ENCODE data around the gene WAS.
A peak's percentile ranks its signal among the peaks of the same experiment; 100 is the strongest.
"Not testable (repeated sequence)": the region's sequence is repeated elsewhere in the genome, so short reads cannot be mapped to it uniquely, and the experiment has no call there.

The WAS gene

GRCh38 chrX:48685416-48685815 is 1.8 kb downstream of the WAS start:
- no peak for DNase-seq (ENCODE audit: low spot score)

- no peak for DNase-seq (ENCODE audit: low spot score)
Measured at GRCh38 chrX:48688531-48689150, 5.0 kb downstream of the WAS start.

GRCh38 chrX:48689208-48689920 is 5.8 kb downstream of the WAS start:
- DNase-seq (ENCODE audit: low spot score), result no peak

GRCh38 chrX:48691746-48692145 is 8.1 kb downstream of the WAS start:
- not testable (repeated sequence) for DNase-seq (ENCODE audit: low spot score)

GRCh38 chrX:48694776-48695533 is 11.4 kb downstream of the WAS start:
- DNase-seq (ENCODE audit: low spot score), result no peak

- DNase-seq (ENCODE audit: low spot score), result no peak
Measured at GRCh38 chrX:48695534-48695896, 11.9 kb downstream of the WAS start.

- DNase-seq (ENCODE audit: low spot score), result no peak
Measured at GRCh38 chrX:48695925-48696300, 12.3 kb downstream of the WAS start.

- peak; percentile 88 for DNase-seq (ENCODE audit: low spot score)
Measured at GRCh38 chrX:48696301-48696908, 12.8 kb downstream of the WAS start, which contains the start of gene SUV39H1. Gene SUV39H1, plus strand, starts transcription at chrX:48696734. Its CDS starts 51 bp downstream, at chrX:48696785.

GRCh38 chrX:48696909-48697727 is 13.5 kb downstream of the WAS start:
- DNase-seq (ENCODE audit: low spot score), result peak; percentile 21

- no peak for DNase-seq (ENCODE audit: low spot score)
Measured at GRCh38 chrX:48698306-48698705, 14.7 kb downstream of the WAS start.

GRCh38 chrX:48700246-48700645 is 16.6 kb downstream of the WAS start:
- DNase-seq (ENCODE audit: low spot score), result no peak

- DNase-seq (ENCODE audit: low spot score), result no peak
Measured at GRCh38 chrX:48700951-48701653, 17.5 kb downstream of the WAS start.

GRCh38 chrX:48702032-48702431 is 18.4 kb downstream of the WAS start:
- DNase-seq (ENCODE audit: low spot score), result peak; percentile 45

GRCh38 chrX:48702716-48703115 is 19.1 kb downstream of the WAS start:
- no peak for DNase-seq (ENCODE audit: low spot score)

GRCh38 chrX:48703228-48703627 is 19.6 kb downstream of the WAS start:
- no peak for DNase-seq (ENCODE audit: low spot score)

- no peak for DNase-seq (ENCODE audit: low spot score)
Measured at GRCh38 chrX:48703642-48704481, 20.3 kb downstream of the WAS start.

GRCh38 chrX:48705871-48706270 is 22.3 kb downstream of the WAS start:
- DNase-seq (ENCODE audit: low spot score), result no peak

- DNase-seq (ENCODE audit: low spot score), result no peak
Measured at GRCh38 chrX:48709522-48710112, 26.0 kb downstream of the WAS start.

GRCh38 chrX:48711162-48711928 is 27.7 kb downstream of the WAS start:
- no peak for DNase-seq (ENCODE audit: low spot score)

Measured in hematopoietic multipotent progenitor cell treated with erythropoietin and hydrocortisone succinate and interleukin-3 and kit ligand, for 15 days (in vitro differentiated cells).